CD14-positive monocyte (primary cell): ENCODE data around the gene SMG6. TPM values are rescaled to one million over a fixed set of nuclear protein-coding genes. Genes with fewer than 3 reads are reported as not detected.

ENCODE experiments used
- DNase-seq, 3 donors: peaks; one replicate each; pipeline ENCODE4 v3.0.0-alpha.2; 2011 to 2022
- H2AFZ ChIP-seq: 2 replicates; pipeline ENCODE4 v1.6.0; 2012; ENCODE audit warnings: mild to moderate bottlenecking, low read depth, low read length, inconsistent platforms; ENCODE audit not compliant: insufficient read depth, poor library complexity, severe bottlenecking
- H3K27ac ChIP-seq, 2 donors: 1 replicate in 1 of 2; 2 replicates in 1 of 2; pipeline ENCODE4 v1.5.1; 2012 to 2013; ENCODE audit warnings: low read length in 2 of 2, control low read depth in 1 of 2, inconsistent platforms in 1 of 2, low read depth in 1 of 2, mild to moderate bottlenecking in 1 of 2
- H3K27me3 ChIP-seq, 2 donors: one replicate each; pipeline versions ENCODE4 v1.6.0 to v1.6.1; 2011 to 2013; ENCODE audit warnings: low read length in 2 of 2; ENCODE audit not compliant: control insufficient read depth in 2 of 2, insufficient read depth in 2 of 2
- H3K36me3 ChIP-seq, 2 donors: replicated peaks in 1 of 2; 1 replicate in 1 of 2; 2 replicates in 1 of 2; pipeline versions ENCODE4 v1.5.1 to v1.6.1; 2012 to 2013; ENCODE audit warnings: low read length in 2 of 2, control low read depth in 1 of 2, inconsistent platforms in 1 of 2, mild to moderate bottlenecking in 1 of 2; ENCODE audit not compliant: insufficient read depth in 2 of 2, control insufficient read depth in 1 of 2
- H3K4me1 ChIP-seq, 2 donors: 1 replicate in 1 of 2; 2 replicates in 1 of 2; pipeline versions ENCODE4 v1.5.1 to v1.6.1; 2012 to 2013; ENCODE audit warnings: low read length in 2 of 2, control low read depth in 1 of 2, inconsistent platforms in 1 of 2, mild to moderate bottlenecking in 1 of 2, moderate library complexity in 1 of 2; ENCODE audit not compliant: insufficient read depth in 2 of 2, control insufficient read depth in 1 of 2
- H3K4me2 ChIP-seq: replicated peaks from 2 replicates; pipeline ENCODE3; 2012; ENCODE audit warnings: low read length, moderate library complexity, mild to moderate bottlenecking; ENCODE audit not compliant: poor library complexity, severe bottlenecking; ENCODE audit errors: extremely low read depth
- H3K4me3 ChIP-seq, 3 experiments: fragments of 200-600 bp in 1 of 3; sonication (generic) in 1 of 3; replicated peaks in 1 of 3; 1 replicate in 2 of 3; 2 replicates in 1 of 3; pipeline ENCODE4 v1.5.1; 2011 to 2013; ENCODE audit warnings: low read length in 3 of 3, mild to moderate bottlenecking in 3 of 3, control low read depth in 2 of 3, low read depth in 2 of 3, inconsistent platforms in 1 of 3, moderate library complexity in 1 of 3
- H3K79me2 ChIP-seq: 2 replicates; pipeline ENCODE4 v1.6.0; 2012; ENCODE audit warnings: mild to moderate bottlenecking, control low read depth, inconsistent platforms, low read length, moderate library complexity; ENCODE audit not compliant: insufficient read depth
- H3K9ac ChIP-seq: 2 replicates; pipeline ENCODE4 v1.6.0; 2017; ENCODE audit warnings: low read length, mild to moderate bottlenecking; ENCODE audit not compliant: insufficient read depth, poor library complexity, severe bottlenecking
- H3K9me3 ChIP-seq, 2 donors: replicated peaks in 1 of 2; 1 replicate in 1 of 2; 2 replicates in 1 of 2; pipeline versions ENCODE4 v1.5.1 to v1.6.1; 2012 to 2013; ENCODE audit warnings: low read length in 2 of 2, control low read depth in 1 of 2; ENCODE audit not compliant: control insufficient read depth in 1 of 2, insufficient read depth in 1 of 2
- H4K20me1 ChIP-seq: 2 replicates; pipeline ENCODE4 v1.6.0; 2012; ENCODE audit warnings: mild to moderate bottlenecking, low read length, control low read depth, moderate library complexity; ENCODE audit not compliant: insufficient read depth
- H3K27ac Mint-ChIP-seq, 7 donors: one replicate each; pipeline ENCODE4 v1.8.0; 2020; ENCODE audit warnings: mild to moderate bottlenecking in 7 of 7, mixed read lengths in 7 of 7, moderate library complexity in 6 of 7, inconsistent platforms in 2 of 7
- H3K27me3 Mint-ChIP-seq, 3 donors: one replicate each; pipeline ENCODE4 v1.8.0; 2021 to 2022; ENCODE audit warnings: low read depth in 3 of 3, mild to moderate bottlenecking in 3 of 3, mixed read lengths in 3 of 3, moderate library complexity in 3 of 3, inconsistent platforms in 1 of 3
- H3K36me3 Mint-ChIP-seq, 2 donors: one replicate each; pipeline ENCODE4 v1.8.0; 2020; ENCODE audit warnings: mixed read lengths in 2 of 2, inconsistent platforms in 1 of 2, mild to moderate bottlenecking in 1 of 2
- H3K4me1 Mint-ChIP-seq: one replicate; pipeline ENCODE4 v1.8.0; 2020; ENCODE audit warnings: mild to moderate bottlenecking, mixed read lengths
- H3K4me3 Mint-ChIP-seq, 2 donors: one replicate each; pipeline ENCODE4 v1.8.0; 2020; ENCODE audit warnings: mild to moderate bottlenecking in 2 of 2, mixed read lengths in 2 of 2, moderate library complexity in 1 of 2
- H3K9me3 Mint-ChIP-seq, 7 donors: one replicate each; pipeline ENCODE4 v1.8.0; 2020 to 2022; ENCODE audit warnings: mixed read lengths in 7 of 7, mild to moderate bottlenecking in 6 of 7, moderate library complexity in 6 of 7, inconsistent platforms in 2 of 7
- CTCF ChIP-seq: fragments of 200-600 bp; IDR thresholded peaks from one replicate; pipeline ENCODE4 v1.8.0; 2022; ENCODE audit warnings: antibody characterized with exemption, mild to moderate bottlenecking
- WGBS: methylation state at CpG from one replicate; pipeline ENCODE4 v1.1.5; 2013; ENCODE audit warnings: missing lambda C conversion rate; ENCODE audit not compliant: insufficient coverage; 5-methylcytosine and 5-hydroxymethylcytosine counted together
- intact Hi-C, 2 donors: fragments of 100-400 bp; cut with micrococcal nuclease; formaldehyde crosslinking; loops; one replicate each; pipeline versions ENCODE4 v1.15.0 to v1.15.1; 2023
- polyA plus RNA-seq, 3 donors: library from polyadenylated mRNA; depleted of rRNA in 1 of 3; unstranded in 2 of 3; stranded (reverse) in 1 of 3; fragments of 300-500 nt in 2 of 3; fragments of >200 nt in 1 of 3; fragmentation: Illumina TruSeq in 2 of 3; gene quantifications; 1 replicate in 2 of 3; 2 replicates in 1 of 3; pipeline ENCODE4 v1.2.3, GENCODE V29; 2012 to 2021

Gene SMG6
- polyA plus RNA-seq, 3 donors, result 0.67 to 7.1 (median 1.1) TPM

GRCh38 chr17:2237950-2238349, 65.6 kb downstream of the SMG6 start:
- H3K27me3 Mint-ChIP-seq, result peaks cover 0 to 4% (median 0%) of the 10 kb centered on the region in 3 donors
- 97% methylated on average over 3 of the region's 3 CpGs for WGBS
- H3K9me3 Mint-ChIP-seq, result no peaks in the 10 kb centered on the region
- no peaks in the 10 kb centered on the region for H3K4me1 Mint-ChIP-seq
- no peak overlapping the region for H3K27ac ChIP-seq
- H3K4me3 Mint-ChIP-seq, result no peak overlapping the region
- intact Hi-C loops, result no loop called here
- peaks cover 16% of the 10 kb centered on the region for H4K20me1 ChIP-seq
- H3K9ac ChIP-seq, result no peak overlapping the region
- H3K4me1 ChIP-seq, result no peaks in the 10 kb centered on the region
- H3K27me3 ChIP-seq, result no peaks in the 10 kb centered on the region
- H3K27ac Mint-ChIP-seq, result peak overlapping the region in 1 of 7 donors; percentile 52
- no peak overlapping the region for H3K4me2 ChIP-seq
- H3K36me3 Mint-ChIP-seq, result peaks cover 66 to 77% of the 10 kb centered on the region in 2 donors
- no peak overlapping the region for H2AFZ ChIP-seq
- no peak overlapping the region for H3K4me3 ChIP-seq
- no peak for DNase-seq
- no peaks in the 10 kb centered on the region for H3K79me2 ChIP-seq
- no peaks in the 10 kb centered on the region for H3K9me3 ChIP-seq
- H3K36me3 ChIP-seq, result peaks cover 27 to 78% of the 10 kb centered on the region in 2 donors
- no peak for TF ChIP-seq CTCF

GRCh38 chr17:2237521-2237921, 66.1 kb downstream of the SMG6 start:
- Histone ChIP-seq H3K79me2 (no peaks in the 10 kb centered on the region), H3K4me1 (no peaks in the 10 kb centered on the region), H3K27me3 (no peaks in the 10 kb centered on the region), H3K36me3 (peaks cover 24 to 77% of the 10 kb centered on the region in 2 donors), H2AFZ (no peak overlapping the region), H3K9ac (no peak overlapping the region), H3K4me3 (no peak overlapping the region), H3K9me3 (no peaks in the 10 kb centered on the region), H3K4me2 (no peak overlapping the region), H3K27ac (no peak overlapping the region), H4K20me1 (peaks cover 17% of the 10 kb centered on the region)
- peak overlapping the region in 1 of 7 donors; percentile 76 for H3K27ac Mint-ChIP-seq
- no peak for DNase-seq
- no peaks in the 10 kb centered on the region for H3K4me1 Mint-ChIP-seq
- WGBS, result 94% methylated on average over 4 of the region's 5 CpGs
- intact Hi-C loops, result no loop called here
- TF ChIP-seq CTCF, result no peak
- no peak overlapping the region for H3K4me3 Mint-ChIP-seq
- peaks cover 0 to 4% (median 0%) of the 10 kb centered on the region in 3 donors for H3K27me3 Mint-ChIP-seq
- H3K36me3 Mint-ChIP-seq, result peaks cover 63 to 75% of the 10 kb centered on the region in 2 donors
- H3K9me3 Mint-ChIP-seq, result no peaks in the 10 kb centered on the region
